ENCODE measurements around the gene PTPN7.
A peak's percentile ranks its signal among the peaks of the same experiment; 100 is the strongest.

The PTPN7 gene

DNA sequence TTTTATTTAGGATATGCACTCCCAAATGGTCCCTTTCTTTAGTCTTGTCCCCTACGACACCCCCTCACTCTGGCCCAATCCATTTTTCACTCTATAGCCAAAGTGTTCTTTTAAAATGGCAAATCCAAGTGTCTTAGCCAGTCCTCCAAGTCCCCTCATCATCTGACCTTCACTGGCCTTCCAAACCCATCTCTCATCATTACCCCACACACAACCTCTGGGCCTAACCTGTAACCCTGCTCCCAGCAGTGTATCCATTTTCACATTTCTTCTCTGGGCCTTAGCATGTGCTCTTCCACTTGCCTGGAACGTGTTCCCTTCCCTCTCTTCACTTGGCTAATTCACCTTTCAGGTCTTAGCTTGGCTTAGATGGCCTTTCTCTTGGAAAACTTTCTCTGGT, 9.4 kb downstream of the PTPN7 start:
- TF ChIP-seq MYC (IDR thresholded peaks at IDR 0.05; ENCODE audit: low read depth, low read length): no peak
- H3K4me3 ChIP-seq (ENCODE audit: low read depth, low read length): no peak overlapping the region
- no peak for DNase-seq (ENCODE audit: low read depth)

GRCh38 chr1:202150602-202151001, 9.8 kb downstream of the PTPN7 start:
- TF ChIP-seq, protein P1, sequence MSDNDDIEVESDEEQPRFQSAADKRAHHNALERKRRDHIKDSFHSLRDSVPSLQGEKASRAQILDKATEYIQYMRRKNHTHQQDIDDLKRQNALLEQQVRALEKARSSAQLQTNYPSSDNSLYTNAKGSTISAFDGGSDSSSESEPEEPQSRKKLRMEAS (IDR thresholded peaks at IDR 0.05; ENCODE audit: low read depth, low read length): no peak
- TF ChIP-seq, protein P2, sequence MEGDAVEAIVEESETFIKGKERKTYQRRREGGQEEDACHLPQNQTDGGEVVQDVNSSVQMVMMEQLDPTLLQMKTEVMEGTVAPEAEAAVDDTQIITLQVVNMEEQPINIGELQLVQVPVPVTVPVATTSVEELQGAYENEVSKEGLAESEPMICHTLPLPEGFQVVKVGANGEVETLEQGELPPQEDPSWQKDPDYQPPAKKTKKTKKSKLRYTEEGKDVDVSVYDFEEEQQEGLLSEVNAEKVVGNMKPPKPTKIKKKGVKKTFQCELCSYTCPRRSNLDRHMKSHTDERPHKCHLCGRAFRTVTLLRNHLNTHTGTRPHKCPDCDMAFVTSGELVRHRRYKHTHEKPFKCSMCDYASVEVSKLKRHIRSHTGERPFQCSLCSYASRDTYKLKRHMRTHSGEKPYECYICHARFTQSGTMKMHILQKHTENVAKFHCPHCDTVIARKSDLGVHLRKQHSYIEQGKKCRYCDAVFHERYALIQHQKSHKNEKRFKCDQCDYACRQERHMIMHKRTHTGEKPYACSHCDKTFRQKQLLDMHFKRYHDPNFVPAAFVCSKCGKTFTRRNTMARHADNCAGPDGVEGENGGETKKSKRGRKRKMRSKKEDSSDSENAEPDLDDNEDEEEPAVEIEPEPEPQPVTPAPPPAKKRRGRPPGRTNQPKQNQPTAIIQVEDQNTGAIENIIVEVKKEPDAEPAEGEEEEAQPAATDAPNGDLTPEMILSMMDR (IDR thresholded peaks at IDR 0.05; ENCODE audit: low read depth, low read length): no peak
- TF ChIP-seq POLR2A (IDR thresholded peaks at IDR 0.05; ENCODE audit: extremely low read depth, insufficient read length) (no peak), MYC (IDR thresholded peaks at IDR 0.05; ENCODE audit: low read depth, low read length) (no peak)
- DNase-seq (ENCODE audit: low read depth): peak; percentile 71

DNA sequence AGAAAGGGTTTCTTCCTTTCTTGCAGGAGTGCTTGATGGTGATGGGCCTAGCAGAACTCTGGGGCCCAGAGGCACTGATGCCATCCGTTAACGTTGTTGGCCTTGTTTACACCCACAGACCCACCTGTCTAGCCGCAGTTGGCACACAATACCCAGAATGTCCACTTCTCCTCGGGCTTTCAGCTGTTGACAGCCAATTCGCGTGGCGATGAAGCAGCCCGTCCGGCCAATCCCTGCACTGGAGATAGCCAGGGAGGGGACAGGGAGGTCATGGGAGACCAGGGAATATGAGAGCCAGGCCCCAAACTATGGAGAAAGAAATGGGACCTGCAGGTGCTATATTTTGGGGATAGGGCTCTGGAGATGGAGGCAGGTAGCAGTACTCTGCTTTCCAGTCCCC, 10.2 kb downstream of the PTPN7 start:
- no peak for TF ChIP-seq POLR2A (IDR thresholded peaks at IDR 0.05; ENCODE audit: extremely low read depth, insufficient read length)
- TF ChIP-seq, protein P1 (IDR thresholded peaks at IDR 0.05; ENCODE audit: low read depth, low read length): no peak
- TF ChIP-seq, protein P2 (IDR thresholded peaks at IDR 0.05; ENCODE audit: low read depth, low read length): no peak
- TF ChIP-seq MYC (IDR thresholded peaks at IDR 0.05; ENCODE audit: low read depth, low read length): no peak
- no peak overlapping the region for H3K4me3 ChIP-seq (ENCODE audit: low read depth, low read length)
- DNase-seq (ENCODE audit: low read depth): no peak

More at GRCh38 chr1:202150602-202151001, 9.8 kb downstream of the PTPN7 start:
- no peak overlapping the region for H3K4me3 ChIP-seq (ENCODE audit: low read depth, low read length)

DNA sequence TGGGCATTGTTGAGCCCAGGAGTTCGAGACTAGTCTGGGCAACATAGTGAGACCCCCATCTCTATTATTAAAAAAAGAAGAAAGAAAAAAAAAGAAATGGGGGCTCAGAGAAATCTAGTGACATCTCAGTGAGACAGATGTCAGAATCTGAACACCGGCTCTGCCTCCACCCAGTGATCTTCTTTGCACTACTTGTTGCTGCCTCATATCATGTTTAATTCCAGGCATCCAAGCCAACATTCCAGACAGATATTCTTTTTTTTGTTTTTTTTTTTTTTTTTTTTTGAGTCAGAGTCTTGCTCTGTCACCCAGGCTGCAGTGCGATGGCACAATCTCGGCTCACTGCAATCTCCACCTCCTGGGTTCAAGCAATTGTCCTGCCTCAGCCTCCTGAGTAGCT, 10.8 kb downstream of the PTPN7 start:
- TF ChIP-seq, protein P1 (IDR thresholded peaks at IDR 0.05; ENCODE audit: low read depth, low read length): no peak
- TF ChIP-seq POLR2A (IDR thresholded peaks at IDR 0.05; ENCODE audit: extremely low read depth, insufficient read length): no peak
- TF ChIP-seq, protein P2 (IDR thresholded peaks at IDR 0.05; ENCODE audit: low read depth, low read length): no peak
- TF ChIP-seq MYC (IDR thresholded peaks at IDR 0.05; ENCODE audit: low read depth, low read length): no peak
- no peak for DNase-seq (ENCODE audit: low read depth)
- H3K4me3 ChIP-seq (ENCODE audit: low read depth, low read length): no peak overlapping the region

- no peak for DNase-seq (ENCODE audit: low read depth)
- TF ChIP-seq, protein P2 (IDR thresholded peaks at IDR 0.05; ENCODE audit: low read depth, low read length): no peak
- TF ChIP-seq, protein P1 (IDR thresholded peaks at IDR 0.05; ENCODE audit: low read depth, low read length): no peak
- TF ChIP-seq POLR2A (IDR thresholded peaks at IDR 0.05; ENCODE audit: extremely low read depth, insufficient read length): no peak
- no peak for TF ChIP-seq MYC (IDR thresholded peaks at IDR 0.05; ENCODE audit: low read depth, low read length)
- H3K4me3 ChIP-seq (ENCODE audit: low read depth, low read length): no peak overlapping the region
Observed at GRCh38 chr1:202148391-202148790, 12.0 kb downstream of the PTPN7 start.

DNA sequence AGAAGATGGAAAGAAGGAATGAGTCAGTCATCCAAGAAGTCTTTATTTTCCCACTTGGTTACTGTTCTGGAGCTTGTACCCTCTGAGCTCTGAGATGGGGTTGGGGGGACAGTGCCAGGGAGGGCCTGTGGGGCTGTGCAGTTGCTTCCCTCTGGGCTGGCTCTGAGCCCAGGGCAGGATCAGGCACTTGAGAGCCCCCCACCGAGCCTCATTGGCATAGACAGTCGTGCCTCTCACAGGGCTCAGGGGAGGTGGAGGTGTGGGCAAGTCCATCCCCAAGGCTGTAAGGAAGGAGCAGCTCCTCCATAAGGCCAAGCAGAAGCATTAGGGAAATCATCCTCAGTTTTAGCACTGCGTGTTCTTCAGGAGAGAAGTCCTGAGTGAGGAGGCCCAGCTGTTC, 13.4 kb downstream of the PTPN7 start:
- TF ChIP-seq MYC (IDR thresholded peaks at IDR 0.05; ENCODE audit: low read depth, low read length) (no peak), POLR2A (IDR thresholded peaks at IDR 0.05; ENCODE audit: extremely low read depth, insufficient read length) (no peak)
- TF ChIP-seq, protein P1 (IDR thresholded peaks at IDR 0.05; ENCODE audit: low read depth, low read length): no peak
- TF ChIP-seq, protein P2 (IDR thresholded peaks at IDR 0.05; ENCODE audit: low read depth, low read length): no peak
- H3K4me3 ChIP-seq (ENCODE audit: low read depth, low read length): no peak overlapping the region
- no peak for DNase-seq (ENCODE audit: low read depth)
